Lower lobe of right lung (tissue), 2 donors: ENCODE data around the gene COMT. TPM values are rescaled to one million over a fixed set of nuclear protein-coding genes. Genes with fewer than 3 reads are reported as not detected.

Experiments
- ATAC-seq, 2 donors: fragments of 200-7000 bp; cut with Tn5 transposase; one replicate each; pipeline ENCODE4 v1.9.1; 2020 to 2022; ENCODE audit warnings: mild to moderate bottlenecking in 2 of 2, moderate library complexity in 2 of 2
- DNase-seq: peaks from one replicate; pipeline ENCODE4 v3.0.0-alpha.2; 2020
- H3K27ac ChIP-seq: fragments of 200-600 bp; one replicate; pipeline ENCODE4 v1.8.0; 2022
- H3K27me3 ChIP-seq: fragments of 200-600 bp; one replicate; pipeline ENCODE4 v1.8.0; 2022; ENCODE audit warnings: low read depth
- H3K36me3 ChIP-seq: fragments of 200-600 bp; one replicate; pipeline ENCODE4 v1.8.0; 2022; ENCODE audit warnings: mild to moderate bottlenecking
- H3K4me1 ChIP-seq: fragments of 200-600 bp; one replicate; pipeline ENCODE4 v1.8.0; 2022
- H3K4me3 ChIP-seq: fragments of 200-600 bp; one replicate; pipeline ENCODE4 v1.8.0; 2022; ENCODE audit warnings: mild to moderate bottlenecking
- H3K9me3 ChIP-seq: fragments of 200-600 bp; one replicate; pipeline ENCODE4 v1.8.0; 2022
- CTCF ChIP-seq: fragments of 200-600 bp; IDR thresholded peaks from one replicate; pipeline ENCODE4 v1.8.0; 2022; ENCODE audit warnings: antibody characterized with exemption, mild to moderate bottlenecking
- intact Hi-C: fragments of 100-400 bp; cut with DNase I; formaldehyde crosslinking; loops from one replicate; pipeline ENCODE4 v1.11.0; 2022
- total RNA-seq: library from RNA; stranded (reverse); fragmentation: NEBNext Ultra II Directional; extraction: Animal tissue kit (Norgen Biotek cat#: 25700); gene quantifications from one replicate; pipeline ENCODE4 v1.2.1, GENCODE V29; 2021
- donor health status: DM: no; HTN: yes; CAD: no; lungs with severe emphysema.

Gene COMT
- total RNA-seq, 1 donor from 2014 or later, result 235 TPM

GRCh38 chr22:19955241-19956128, 13.9 kb downstream of the COMT start:
- peaks cover 10% of the 10 kb centered on the region for H3K36me3 ChIP-seq
- ATAC-seq (no peak), DNase-seq (peak; percentile 37)
- TF ChIP-seq CTCF, result no peak
- H3K9me3 ChIP-seq, result no peaks in the 10 kb centered on the region
- H3K4me1 ChIP-seq, result peaks cover 37% of the 10 kb centered on the region
- H3K27ac ChIP-seq, result peak overlapping the region; percentile 41
- intact Hi-C loops, result no loop called here
- no peaks in the 10 kb centered on the region for H3K27me3 ChIP-seq
- no peak overlapping the region for H3K4me3 ChIP-seq

GRCh38 chr22:19957445-19957844, 15.9 kb downstream of the COMT start:
- no peaks in the 10 kb centered on the region for H3K27me3 ChIP-seq
- intact Hi-C loops, result no loop called here
- no peaks in the 10 kb centered on the region for H3K9me3 ChIP-seq
- H3K4me1 ChIP-seq, result peaks cover 45% of the 10 kb centered on the region
- H3K36me3 ChIP-seq, result no peaks in the 10 kb centered on the region
- H3K27ac ChIP-seq, result no peak overlapping the region
- H3K4me3 ChIP-seq, result no peak overlapping the region
- ATAC-seq (no peak), DNase-seq (peak; percentile 44)
- no peak for TF ChIP-seq CTCF

DNA sequence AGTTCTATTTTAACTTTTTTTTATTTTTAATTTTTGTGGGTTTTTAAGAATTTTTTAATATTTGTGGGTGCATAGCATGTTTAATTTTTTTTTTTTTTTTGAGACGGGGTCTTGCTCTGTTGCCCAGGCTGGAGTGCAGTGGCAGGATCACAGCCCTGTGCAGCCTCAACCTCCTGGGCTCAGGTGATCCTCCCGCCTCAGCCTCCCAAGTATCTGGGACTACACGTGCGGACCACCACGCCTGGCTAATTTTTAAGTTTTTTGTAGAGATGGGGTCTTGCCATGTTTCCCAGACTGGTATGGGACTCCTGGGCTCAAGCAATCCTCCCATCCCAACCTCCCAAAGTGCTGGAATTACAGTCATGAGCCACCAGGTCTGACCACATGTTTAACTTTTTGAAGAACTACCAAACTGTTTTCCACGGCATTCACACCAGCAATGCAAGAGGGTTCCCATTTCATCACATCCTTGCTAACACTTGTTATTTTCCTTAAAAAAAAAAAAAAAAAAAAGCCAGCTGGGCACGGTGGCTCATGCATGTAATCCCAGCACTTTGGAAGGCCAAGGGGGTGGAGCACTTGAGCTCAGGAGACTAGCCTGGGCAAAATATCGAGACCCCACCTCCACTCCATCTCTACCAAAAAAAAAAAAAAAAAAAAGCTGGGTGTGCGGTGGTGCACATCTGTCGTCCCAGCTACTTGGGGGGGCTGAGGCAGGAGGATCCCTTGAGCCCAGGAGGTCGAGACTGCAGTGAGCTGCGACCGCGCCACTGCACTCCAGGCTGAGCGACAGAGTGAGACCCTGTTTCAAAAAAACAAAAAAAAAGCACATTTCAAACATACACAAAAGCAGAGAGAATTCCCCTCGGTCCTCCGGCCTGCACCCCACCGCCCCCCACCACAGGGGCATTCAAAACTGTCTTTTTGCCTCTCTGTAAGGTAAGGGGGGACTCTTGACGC, 16.8 kb downstream of the COMT start:
- H3K4me1 ChIP-seq, result peaks cover 45% of the 10 kb centered on the region
- TF ChIP-seq CTCF, result no peak
- intact Hi-C loops, result no loop called here
- peak overlapping the region; percentile 31 for H3K27ac ChIP-seq
- ATAC-seq, result no peak
- peak; percentile 23 for DNase-seq
- no peaks in the 10 kb centered on the region for H3K9me3 ChIP-seq
- no peaks in the 10 kb centered on the region for H3K27me3 ChIP-seq
- H3K4me3 ChIP-seq, result peak overlapping the region; percentile 38
- peaks cover 2% of the 10 kb centered on the region for H3K36me3 ChIP-seq

DNA sequence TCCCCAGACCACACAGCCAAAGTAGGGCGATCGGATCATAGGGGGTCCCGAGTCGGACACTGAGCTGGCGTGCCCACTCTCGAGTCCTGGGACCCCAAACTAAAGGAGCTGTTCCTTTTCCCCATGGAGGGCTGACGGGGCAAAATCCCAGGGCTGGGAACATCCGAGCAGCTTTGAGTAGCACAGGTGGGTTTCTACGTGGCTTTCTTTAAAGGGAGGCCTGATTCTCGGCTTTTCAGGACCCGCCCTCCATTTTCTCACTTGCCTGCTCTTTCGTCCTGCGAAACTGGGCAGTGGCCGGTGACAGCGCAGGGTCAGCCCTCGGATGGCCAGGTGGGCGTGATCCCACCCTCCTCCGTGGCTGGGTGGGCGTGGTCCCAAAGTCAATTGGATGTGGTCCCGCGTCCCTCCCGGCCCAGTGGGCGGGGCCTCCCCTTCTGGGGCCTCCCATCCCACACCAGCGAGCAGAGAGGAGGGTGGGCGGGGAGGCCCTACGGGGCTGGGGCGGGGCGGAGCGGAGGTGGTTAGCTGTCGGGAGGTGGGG, 17.5 kb downstream of the COMT start:
- no peak for TF ChIP-seq CTCF
- Histone ChIP-seq H3K9me3 (no peaks in the 10 kb centered on the region), H3K4me1 (peaks cover 40% of the 10 kb centered on the region), H3K36me3 (peaks cover 9% of the 10 kb centered on the region), H3K27me3 (no peaks in the 10 kb centered on the region), H3K27ac (peak overlapping the region; percentile 31), H3K4me3 (peak overlapping the region; percentile 38)
- DNase-seq (peak; percentile 80), ATAC-seq (peak; percentile 62 to 66)
- intact Hi-C loops, result no loop called here
